ENCODE data around the gene EXD3.

EXD3 gene

DNA sequence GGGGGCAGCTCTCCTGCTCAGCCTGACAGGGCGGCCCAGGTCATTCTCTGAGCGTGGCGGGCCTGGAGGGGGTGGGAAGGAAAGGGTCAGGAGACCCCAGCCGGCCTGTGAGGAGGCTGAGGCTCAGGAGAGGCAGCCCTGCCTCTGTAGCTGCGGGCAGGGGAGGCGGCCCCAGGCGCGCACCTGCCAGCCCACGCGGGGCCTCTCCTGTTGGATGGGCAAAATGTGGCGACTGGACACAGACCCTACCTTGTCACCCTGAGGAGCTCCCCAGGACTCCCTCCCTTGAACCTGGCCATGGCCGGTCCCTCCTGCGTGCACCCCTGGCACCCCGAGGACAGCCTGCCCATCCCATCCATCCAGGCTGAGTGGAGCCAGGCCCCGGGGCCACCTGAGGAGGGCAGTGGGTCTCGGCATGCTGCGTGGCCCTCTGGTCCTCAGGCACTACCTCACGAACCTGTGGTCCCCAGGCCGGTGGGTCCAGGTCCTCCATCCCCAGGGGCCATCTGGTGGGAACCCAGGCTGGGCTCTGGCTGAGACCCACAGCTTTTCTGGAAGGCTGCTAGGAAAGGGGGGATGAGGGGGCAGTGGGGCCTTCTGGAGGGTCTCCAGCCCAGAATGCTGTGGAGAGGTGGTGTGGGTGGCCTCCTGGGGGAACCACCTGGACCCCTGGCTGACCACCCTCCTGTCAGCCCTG is 105.8 kb downstream of the EXD3 start:
- no peak for DNase-seq (ENCODE audit: low read depth)

DNA sequence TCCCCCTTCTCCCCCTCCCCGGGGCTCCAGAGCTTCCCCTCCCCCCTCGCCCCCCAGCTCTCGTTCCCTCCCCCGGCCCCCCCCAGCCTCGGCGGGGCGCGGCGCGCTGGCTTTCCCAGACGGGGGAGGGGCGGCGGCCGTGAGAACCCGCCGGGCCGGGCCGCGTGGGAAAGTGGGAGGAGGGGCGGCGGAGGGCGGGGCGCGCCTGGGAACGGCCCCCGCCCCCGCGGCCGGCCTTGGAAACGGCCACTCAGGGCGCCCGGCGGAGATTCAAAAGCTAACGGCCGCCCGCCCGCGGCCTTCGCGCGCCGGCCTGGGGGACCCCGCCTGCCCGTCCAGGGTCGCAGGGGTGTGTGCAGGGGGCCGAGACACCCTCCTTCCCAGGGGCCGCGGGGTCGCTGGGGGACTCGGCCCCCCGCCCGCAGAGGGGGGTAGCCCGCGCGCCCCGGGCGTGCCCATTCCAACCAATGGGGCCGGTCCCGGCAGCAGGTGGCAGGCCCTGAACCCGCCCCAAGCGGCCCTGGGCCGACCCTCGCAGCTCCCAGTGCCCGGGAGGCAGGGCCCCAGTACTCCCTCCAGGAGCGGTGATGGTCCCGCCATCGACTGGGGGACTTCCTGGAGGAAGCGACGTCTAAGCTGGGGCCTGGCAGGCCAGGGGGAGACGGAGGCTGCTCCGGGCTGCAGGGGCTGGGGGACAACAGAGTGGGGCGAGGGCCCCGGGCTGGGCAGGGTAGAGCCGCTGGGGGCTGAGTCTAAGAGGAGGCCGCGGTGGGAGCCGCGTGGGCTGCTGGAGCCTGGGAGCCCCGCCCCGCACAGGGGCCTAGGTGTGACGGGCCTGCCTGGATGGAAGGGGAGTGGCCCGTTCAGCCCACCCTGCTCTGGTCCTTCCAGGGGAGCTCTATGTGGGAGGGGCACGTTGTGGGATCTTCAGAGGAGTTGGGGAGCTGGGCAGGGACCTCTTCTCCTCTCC is 106.7 kb downstream of the EXD3 start:
- no peak for DNase-seq (ENCODE audit: low read depth)

DNA sequence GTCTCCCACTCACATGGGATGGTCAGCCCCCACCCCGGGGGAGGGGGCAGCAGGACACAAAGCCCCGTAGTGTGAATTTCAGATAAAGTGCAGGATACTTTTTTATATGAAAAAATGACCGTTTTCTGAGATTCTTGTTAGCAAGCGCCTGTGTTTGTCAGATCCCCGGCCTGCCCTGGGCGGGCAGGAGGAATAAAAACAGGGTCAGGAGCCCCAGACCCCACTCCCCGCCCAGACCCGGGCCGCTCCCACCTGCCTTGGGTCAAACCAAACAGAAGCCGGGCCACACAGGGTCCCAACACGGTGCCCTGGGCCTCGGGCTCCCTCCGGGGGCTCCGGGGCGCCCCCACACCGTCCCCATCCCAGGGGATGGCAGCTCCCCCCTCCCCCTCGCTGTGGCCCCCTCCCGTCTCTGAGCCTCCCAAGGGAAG is 107.4 kb downstream of the EXD3 start:
- DNase-seq (ENCODE audit: low read depth) = no peak

DNA sequence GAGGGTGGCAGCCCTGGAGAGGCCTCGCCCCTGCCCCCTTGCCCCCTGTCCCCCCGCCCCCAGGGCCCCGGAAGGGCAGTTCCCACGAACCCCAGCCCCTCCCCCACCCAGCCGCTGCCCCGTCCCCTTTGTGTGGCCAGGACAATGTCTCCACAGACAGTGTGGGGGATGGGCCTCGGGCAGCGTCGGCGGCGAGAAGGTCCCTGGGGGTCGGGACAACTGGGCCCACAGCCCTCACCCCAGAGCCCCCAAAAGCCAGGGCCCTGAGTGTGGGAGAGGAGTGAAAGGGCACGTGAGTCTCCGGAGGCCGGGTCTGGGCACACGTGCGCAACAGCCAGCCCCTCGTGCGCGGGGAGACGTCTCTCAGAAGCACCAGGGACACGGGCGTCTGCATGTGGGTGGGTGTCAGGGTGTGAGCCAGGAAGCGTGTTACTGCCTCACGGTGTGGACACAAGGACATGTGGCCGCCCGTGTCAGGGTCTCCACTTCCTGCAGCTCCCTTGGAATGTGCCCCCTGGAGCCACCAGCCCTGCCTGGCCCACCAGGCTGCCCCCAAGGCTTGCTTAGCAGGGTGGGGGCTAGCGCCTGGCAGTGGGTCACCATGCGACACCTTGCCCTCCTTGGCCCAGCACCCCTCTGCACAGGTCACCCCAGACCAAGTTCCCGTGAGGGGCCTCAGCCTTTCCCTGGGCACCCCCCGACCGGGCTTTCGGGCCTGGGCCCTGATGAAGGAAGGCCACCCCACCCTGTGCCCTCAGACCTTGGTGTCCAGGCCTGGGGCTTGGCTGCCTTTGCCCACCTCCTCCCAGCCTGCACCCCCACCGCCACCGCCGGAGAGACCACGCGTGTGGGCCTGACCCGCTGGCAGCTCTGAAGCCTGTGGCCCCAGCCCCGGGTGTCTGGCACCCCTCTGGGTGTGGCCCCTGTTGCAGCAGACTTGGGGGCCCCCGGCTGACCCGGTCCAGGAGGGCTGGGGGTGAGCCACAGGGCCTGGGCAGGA is 108.1 kb downstream of the EXD3 start:
- no peak for DNase-seq (ENCODE audit: low read depth)

DNA sequence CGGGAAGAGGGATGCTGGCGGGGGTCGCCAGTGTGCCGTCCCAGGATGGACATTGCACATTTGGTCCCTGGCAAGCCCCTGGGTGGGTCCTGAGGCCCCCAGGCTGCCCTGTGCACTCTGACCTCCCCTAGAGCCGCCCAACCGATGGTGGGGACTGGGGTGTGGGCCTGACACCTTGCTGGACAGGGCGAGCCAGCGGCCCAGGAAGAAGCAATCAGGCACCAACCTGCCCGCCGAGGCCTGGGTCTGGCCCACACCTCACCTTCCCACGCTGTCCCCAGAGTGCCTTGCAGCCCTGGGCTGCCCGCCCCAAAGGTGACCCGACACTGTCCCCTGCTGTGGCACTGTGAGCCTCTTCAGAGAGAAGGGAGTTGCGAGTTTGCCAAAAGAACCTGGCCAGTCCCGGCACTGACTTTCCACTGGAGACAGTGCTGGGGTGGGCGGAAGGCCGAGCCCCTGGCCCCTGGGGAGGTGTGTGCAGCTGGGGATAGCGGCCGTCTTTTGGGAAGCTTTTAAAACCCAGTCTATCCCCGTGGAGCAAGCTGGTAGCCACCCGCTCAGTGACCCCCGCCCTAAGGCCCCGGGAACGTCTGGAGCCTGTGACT is 108.9 kb downstream of the EXD3 start:
- no peak for DNase-seq (ENCODE audit: low read depth)

DNA sequence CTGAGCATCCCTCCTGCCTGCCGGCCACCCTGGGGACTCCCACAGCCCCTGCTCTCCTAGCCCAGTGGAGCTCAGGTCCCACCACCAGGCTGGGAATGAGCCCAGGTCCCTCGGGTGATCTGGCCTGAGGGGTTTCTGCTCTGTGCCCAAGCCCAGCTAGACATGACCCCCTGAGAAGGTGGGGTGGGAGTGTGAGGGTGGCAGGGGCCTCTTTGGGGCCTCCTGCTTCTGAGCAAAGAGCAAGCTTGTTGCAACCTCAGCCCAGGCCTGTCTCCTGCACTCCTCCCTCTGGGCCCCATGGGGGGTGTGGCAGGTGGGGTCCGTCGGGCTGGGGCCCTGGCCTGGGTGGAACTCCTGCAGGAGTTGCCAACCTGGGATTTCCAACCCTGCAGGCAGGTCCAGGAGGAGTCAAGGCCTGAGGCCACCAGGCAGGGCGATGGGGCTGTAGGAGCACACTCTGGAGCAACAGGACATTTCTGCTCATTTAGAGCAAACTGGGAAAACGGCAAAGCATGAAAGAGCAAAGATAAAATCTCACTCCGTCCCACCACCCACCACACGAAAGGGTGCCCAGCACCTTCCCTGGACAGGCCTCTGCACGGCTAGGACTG is 109.5 kb downstream of the EXD3 start:
- DNase-seq (ENCODE audit: low read depth) = no peak

DNA sequence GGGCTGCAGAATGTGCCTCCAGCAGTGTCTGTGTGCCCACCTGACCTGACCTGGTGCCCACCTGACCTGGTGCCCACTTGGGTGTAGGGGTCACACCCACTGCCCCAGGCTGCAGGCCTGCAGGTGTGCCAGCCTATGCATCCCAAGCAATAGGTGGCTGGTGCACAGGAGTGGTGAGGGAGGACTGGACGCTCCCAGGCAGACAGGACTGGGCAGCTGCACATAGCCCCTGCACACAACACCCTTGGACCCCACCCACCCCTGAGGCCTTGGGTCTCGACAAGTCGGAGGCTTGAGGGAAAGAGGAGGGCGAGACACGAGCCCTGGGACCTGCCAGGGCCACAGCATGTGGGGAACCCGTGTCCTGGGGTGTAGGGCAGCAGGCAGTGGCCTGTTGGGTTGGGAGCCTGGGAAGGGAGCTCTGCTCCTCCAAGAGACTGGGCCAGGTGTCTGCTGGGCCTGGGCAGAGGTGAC is 110.1 kb downstream of the EXD3 start:
- no peak for DNase-seq (ENCODE audit: low read depth)

DNA sequence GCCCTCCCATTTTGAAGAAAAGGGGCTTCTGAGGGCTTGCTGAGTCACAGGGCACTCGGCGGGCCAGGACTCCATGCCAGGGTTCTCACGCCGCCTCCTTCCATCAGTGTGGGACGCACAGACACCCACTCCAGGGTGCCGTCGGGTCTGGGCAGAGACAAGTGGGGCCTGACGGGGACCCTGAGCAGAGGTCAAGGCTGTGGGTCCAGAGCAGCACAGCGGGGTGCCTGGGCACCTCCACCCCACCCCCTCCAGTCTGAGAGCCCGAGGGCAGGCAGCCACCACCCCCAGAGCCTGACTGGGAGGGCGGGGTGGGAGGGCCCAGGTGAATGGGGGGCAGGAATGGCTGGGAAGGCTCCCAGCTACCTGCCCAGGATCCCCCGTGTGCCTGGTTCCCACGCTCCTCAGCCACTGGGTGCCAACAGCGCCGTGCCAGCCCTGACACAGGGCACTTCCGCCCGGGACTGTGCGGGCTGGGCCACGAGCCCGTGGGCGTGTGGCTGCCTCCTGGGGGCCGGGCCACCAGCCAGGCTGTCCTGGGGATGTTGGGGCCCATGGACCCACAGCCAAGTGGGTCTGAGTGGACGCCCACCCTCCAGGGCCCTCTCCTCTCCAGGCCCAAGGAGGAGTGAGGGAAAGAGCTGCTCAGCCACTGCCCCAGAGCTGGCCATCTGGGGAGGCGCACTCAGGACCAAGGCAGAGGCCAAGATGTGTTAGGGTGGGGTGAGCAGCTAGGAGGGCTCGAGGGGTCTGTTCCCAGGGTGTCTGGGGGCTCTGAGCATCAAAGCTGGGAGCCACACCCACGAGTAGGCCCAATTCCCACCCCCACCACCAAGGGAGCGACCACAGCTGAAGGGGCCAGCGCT is 110.7 kb downstream of the EXD3 start:
- no peak for DNase-seq (ENCODE audit: low read depth)

DNA sequence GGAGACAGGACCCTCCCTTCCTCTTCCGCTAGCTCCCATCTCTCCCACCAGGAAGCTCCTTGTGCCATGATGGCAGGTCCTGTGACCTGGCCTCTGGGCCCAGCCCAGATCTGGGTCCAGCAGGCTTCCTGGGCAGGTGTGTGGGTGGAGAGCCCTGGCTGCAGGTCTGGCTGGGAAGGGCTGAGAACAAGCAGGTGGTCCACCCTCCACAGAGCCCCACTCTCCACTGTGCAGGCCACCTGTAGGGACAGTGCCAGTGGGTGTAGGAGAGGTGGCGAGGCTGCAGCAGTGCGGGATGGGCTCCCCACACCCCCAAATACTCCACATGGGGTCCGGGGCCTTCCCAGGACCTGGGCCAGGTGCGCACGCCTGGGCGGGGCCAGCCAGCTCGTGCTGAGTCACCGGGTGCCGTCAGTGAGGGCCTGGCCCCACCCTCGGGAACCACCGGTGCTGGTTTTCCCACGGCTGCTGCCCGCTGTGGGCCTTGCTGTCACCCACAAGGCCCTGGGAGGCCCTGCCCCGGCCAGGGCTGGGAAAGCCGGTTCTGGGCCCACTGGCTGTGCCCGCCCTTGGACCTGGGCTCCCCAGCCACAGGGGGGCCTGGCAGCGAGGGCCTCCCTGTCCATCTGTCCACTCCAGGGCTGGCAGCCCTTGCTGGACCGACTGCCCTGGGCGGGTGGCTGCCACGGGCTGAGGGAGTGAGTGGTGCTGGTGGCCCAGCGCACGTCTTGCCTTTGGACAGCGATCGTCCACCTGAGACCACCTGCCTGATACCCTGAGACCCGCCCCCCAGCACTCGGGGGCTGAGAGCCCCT is 111.6 kb downstream of the EXD3 start:
- no peak for DNase-seq (ENCODE audit: low read depth)

DNA sequence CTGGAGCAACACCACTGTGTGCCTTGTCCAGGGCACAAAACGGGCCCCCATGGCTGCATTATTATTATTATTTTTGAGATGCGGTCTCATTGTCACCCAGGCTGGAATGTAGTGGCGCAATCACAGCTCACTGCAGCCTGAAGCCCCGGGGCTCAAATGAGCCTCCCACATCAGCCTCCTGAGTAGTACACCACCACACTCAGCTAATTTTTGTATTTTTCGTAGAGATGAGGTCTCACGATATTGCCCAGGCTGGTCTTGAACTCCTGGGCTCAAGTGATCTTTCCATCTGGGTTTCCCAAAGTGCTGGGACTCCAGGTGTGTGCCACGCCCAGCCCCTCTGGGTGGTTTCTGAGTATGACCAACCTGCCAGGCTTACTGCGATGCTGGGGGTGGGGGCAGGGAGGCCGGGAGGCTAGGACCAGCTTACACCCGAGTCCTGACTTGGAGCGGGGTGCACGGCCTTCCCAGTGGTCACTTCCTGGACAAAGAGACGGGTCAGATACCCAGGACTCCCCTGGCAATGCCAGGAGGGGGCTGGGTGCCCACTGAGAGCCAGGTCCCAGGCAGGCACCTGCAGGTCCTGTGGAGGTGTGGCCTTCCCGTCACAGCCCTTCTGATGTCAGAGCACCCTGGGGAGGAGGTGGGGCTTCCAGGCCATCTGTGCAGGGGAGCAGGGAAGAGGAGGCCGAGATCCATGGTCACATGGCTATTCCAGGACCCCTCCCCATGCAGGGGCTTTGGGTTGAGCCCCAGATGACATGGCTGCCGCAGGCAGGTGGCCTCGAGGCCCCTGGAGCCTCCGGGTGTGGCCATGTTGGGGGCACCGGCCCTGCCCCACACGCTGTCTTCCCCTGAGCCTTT is 112.5 kb downstream of the EXD3 start:
- DNase-seq (ENCODE audit: low read depth) = no peak

DNA sequence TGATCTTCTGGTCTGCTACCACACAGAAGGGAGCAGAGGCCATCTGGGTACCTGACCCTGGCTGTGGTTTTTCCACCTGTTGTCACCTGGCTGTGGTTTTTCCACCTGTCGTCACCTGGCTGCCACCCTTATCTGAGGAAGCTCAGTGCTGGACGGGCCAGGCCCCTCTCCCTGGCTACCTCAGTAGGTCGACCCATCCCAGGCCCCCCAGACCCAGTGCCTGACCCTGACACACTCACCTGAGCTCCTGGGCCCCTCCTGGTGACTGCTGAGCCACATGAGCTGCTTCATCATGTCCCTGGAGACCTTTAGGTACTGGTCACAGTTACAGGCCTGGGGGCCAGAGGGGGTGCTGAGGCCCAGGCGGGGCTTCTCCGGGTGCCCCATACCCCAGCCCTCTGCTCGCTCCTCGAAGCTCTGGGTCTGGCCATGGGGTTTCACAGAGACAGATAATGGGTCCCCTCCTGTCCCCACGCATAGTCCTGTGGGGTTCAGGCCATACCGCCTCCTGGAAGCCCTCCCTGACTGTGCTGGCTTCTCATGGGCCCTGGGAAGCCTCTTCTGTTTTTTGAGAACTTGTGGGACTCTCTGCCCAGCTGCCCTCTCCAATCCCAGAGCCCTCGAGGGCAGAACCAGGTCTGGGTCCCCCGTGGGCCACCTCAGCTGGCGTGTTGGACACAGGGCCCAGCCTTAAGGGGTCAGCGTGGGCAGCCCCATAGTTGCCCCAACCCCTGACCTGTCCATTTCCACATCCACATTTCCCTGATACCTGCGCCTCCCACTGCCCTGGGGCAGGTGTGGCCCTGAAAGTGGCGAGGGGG is 113.4 kb downstream of the EXD3 start:
- no peak for DNase-seq (ENCODE audit: low read depth)

DNA sequence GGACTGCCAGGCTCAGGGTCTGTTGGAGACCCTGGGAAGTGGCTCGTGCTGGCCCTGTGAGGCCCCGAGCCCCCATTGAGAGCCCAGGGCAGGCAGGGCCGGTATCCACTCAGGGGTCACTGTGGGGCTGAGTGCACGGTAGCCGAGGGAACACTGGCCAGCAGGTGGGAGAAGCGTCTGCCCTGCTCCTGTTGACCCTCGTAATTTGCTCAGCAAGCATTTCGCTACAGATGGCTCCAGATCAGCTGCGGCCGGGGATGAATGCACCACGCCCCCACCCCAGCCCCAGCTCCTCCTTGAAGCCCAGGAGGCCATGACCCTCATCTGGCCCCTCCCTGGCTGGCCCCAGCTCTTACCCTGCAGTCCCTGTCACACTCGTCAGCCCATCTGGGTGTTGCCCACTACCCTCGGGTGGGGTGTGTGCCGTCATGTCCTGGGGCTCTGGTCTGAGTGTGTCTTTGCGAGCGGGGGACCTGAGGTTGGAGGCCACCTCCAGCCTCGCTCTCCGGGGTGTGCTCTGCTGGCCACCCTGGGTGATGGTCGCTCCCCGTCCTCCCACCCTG is 114.8 kb downstream of the EXD3 start:
- no peak for DNase-seq (ENCODE audit: low read depth)

DNA sequence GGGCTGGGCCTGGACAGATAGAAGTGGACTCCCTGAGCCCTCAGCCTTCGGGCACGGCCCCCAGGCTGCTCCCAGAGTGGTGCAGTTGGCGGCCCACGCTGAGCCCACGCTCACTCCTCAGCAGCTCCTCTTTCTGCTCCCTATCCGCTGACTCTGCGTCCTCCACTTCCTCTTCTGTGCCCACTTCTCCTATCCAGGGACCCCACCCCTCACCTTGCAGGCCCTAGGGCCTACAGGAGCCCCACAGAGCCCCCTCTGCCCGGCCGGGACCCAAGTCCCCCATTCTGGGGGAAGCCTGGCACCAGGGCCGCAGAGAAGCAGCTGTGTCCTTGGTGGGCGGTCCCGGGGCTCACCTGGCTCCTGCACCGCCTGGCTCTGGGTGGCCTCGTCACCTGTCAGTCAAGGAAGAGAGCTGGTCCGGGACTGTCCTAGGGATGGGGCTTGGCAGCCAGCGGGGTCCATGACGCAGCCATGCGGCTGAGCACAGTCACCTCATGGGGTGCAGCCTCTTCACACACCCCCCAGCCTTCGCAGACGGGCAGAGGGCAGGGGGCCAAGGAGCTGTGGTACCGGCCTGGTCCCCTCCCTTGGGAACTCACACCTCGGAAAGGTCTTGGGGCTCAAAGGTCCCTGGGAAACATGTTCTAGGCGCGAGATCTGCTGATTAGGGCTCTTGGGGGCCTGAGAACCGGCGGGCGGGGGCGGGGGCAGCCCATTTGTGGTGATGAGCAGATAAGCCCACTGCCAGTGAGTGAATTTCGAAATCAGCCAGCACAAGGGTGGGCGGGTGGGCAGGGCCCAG is 115.5 kb downstream of the EXD3 start:
- DNase-seq (ENCODE audit: low read depth) = no peak

DNA sequence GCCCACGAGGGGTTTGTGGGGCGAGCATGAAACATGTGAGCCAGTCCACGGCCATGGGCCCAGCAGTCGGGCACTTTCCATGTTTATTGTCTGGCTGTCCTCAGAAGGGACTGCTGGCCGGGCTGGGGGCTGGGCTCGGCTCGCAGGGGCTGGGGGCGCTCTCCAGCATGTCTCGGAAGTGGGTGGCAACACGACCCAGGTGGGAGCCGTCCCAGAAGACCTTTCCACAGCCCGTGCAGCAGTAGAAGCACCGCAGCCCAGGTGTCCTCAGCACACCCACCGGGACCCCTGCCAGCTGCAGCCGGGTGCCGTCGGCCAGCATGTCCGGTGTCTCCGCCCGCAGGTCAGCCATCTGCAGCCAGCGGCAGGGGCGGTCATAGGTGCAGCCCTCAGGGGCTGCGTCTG is 116.1 kb downstream of the EXD3 start:
- DNase-seq (ENCODE audit: low read depth) = no peak

DNA sequence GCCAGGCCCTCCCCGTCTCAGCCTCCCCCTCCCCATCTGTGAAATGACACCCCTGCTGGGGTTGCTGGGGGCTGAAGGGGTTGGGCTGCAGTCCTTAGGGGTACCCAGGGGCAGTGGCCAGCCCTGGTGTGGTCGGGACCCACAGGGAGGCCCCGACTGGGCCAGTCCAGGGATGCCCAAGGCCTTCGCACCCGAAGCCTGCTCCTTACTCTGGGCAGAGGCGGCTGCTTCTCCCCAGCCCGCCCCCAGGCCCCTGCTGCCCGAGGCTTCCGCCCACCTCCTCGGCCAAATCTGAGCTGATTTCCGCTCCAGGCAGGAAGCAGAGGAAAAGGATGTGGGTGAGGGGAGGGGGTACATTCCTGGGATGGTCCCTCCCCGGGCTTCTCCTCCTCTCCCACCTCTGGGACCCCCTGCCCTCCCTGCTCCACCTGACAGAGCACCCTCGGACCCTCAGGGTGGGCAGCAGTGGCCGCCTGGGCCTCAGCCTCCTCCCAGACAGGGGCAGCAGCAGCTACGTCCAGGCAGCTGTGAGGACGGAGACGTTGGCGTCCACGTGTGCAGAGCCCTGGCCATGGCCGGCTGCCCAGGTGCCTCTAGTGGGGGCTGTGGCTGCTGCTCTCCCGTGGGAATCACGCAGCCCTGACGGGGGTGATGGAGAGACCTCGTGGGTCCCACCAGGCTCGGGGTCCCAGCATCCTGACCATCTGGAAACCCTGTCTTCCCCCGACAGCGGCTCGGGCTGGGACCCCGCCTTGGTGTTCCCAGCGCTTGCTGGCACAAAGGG is 116.7 kb downstream of the EXD3 start:
- DNase-seq (ENCODE audit: low read depth) = no peak

DNA sequence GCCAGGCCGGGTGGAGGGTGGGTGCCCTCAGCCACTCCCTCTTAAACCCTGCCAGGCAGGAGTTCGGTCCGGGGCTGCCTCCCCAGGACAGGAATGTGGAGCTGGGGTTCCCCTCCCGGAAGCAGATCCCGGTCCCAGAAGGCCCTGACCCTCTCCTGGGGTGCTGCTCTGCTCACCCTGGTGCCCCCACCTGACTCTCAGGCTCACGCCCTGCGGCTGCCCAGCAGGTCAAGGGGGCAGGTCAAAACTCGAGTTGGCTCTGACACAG is 117.2 kb downstream of the EXD3 start:
- DNase-seq (ENCODE audit: low read depth) = no peak
